Rectal smooth muscle tissue (tissue), 1 donor: ENCODE results near the gene PSMC2.
"Not testable (repeated sequence)": the region's sequence is repeated elsewhere in the genome, so short reads cannot be mapped to it uniquely, and the experiment has no call there.

Experiments used
- H3K27ac ChIP-seq: one replicate; pipeline ENCODE4 v1.7.0; 2013; ENCODE audit warnings: low read depth, low read length, inconsistent platforms
- H3K27me3 ChIP-seq: one replicate; pipeline ENCODE4 v1.7.0; 2013; ENCODE audit warnings: low read length; ENCODE audit not compliant: control insufficient read depth, insufficient read depth
- H3K36me3 ChIP-seq: one replicate; pipeline ENCODE4 v1.7.0; 2013; ENCODE audit warnings: low read length; ENCODE audit not compliant: control insufficient read depth, insufficient read depth
- H3K4me1 ChIP-seq: one replicate; pipeline ENCODE4 v1.7.0; 2013; ENCODE audit warnings: low read length; ENCODE audit not compliant: control insufficient read depth, insufficient read depth
- H3K4me3 ChIP-seq: one replicate; pipeline ENCODE4 v1.7.0; 2013; ENCODE audit warnings: low read length
- H3K9ac ChIP-seq: one replicate; pipeline ENCODE4 v1.7.0; 2013; ENCODE audit warnings: low read length

PSMC2 gene

DNA sequence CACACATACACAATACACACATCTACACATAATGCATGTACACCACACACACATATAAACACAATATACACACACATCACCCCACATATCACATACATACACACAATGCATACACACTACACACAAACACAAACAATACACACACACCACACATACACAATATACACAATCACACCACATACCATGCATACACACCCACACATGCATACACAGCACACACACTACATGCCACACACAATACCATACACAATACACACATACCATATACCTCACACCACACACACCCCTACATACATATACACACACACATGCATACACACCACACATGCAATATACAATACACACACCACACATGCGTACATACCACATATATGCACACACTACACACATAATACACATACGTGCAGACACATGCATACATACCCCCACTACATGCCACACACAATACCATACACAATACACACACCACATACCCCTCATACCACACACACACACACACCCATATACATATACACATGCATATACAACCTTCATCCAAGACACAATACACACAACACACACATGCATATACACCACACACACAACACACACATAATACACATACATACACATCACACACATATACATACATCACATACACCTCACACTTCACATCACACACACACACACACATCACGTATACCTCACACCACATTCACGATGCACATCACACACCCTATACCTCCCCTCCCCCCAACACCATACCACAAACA, 34.0 kb downstream of the PSMC2 start:
- Histone ChIP-seq H3K4me3 (no peak overlapping the region), H3K36me3 (no peaks in the 10 kb centered on the region), H3K4me1 (no peaks in the 10 kb centered on the region), H3K9ac (no peak overlapping the region), H3K27ac (no peak overlapping the region), H3K27me3 (peaks cover 3% of the 10 kb centered on the region)

DNA sequence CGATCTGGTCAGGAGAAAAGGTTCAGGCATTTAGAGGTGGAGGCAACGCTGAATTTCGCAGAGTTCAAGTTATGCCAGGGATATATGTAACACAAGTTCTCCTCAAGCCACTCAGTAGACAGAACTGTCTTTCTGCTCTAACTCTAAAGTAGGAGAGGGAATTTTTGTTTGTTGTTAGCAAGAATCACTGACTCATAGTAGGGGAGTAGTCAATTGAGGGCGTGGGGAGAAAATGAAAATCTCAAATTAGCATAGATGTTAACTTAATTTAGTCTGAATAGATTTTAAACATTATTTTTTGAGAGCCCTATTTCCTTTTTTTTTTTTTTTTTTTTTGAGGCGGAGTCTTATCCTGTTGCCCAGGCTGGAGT, 34.6 kb downstream of the PSMC2 start:
- H3K9ac ChIP-seq, result no peak overlapping the region
- H3K4me3 ChIP-seq, result no peak overlapping the region
- no peak overlapping the region for H3K27ac ChIP-seq
- no peaks in the 10 kb centered on the region for H3K36me3 ChIP-seq
- no peaks in the 10 kb centered on the region for H3K4me1 ChIP-seq
- peaks cover 3% of the 10 kb centered on the region for H3K27me3 ChIP-seq

DNA sequence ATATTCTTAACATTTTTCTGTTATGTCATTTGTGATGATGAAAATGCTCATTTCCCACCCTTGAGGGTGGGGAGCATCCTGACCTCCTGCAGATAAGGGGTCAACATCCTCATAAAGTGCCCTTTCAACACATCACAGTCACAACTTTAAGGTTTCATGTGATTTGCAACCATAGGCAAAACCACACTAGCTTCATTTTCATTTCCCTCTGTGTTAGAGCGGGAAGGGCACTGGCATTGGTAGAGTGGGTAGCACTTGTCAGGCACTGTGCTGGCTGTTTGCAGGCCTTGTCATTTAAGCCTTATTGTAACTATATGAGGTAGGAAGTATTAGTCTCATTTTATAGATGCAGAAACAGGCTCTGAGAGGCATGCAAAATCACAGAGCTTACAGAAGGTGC, 39.8 kb downstream of the PSMC2 start:
- Histone ChIP-seq H3K4me3 (no peak overlapping the region), H3K36me3 (no peaks in the 10 kb centered on the region), H3K4me1 (no peaks in the 10 kb centered on the region), H3K27ac (no peak overlapping the region), H3K27me3 (no peaks in the 10 kb centered on the region), H3K9ac (no peak overlapping the region)

DNA sequence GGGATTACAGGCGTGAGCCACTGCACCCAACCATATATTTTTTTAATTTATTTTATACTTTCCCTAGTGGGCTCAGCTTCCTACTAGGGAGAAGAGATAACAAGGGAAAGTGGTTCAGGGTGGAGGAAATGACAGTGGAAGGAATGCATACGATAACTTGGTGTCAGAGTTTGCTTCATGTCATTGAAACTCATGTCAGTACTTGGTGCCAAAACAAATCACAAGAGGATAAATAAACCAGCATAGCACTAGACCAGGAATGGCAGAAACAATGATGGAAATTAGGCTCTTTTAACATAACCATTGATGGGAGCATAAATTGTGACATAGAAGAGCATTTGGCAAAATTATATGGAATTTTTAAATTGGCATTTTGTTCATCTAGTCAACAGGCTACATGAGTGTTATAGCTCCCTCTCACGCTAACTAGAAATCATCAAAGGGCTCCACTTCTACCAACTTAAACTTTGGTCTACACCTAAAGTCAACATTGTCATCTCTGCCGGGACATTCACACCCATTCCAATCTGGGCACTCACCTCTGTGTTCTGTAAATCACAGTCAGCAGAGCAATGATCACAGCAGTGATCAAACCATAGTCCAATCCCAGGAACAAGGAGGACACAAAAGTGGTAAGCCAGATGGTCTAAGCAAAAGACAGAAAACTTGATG, 41.2 kb downstream of the PSMC2 start:
- H3K4me1 ChIP-seq, result no peaks in the 10 kb centered on the region

DNA sequence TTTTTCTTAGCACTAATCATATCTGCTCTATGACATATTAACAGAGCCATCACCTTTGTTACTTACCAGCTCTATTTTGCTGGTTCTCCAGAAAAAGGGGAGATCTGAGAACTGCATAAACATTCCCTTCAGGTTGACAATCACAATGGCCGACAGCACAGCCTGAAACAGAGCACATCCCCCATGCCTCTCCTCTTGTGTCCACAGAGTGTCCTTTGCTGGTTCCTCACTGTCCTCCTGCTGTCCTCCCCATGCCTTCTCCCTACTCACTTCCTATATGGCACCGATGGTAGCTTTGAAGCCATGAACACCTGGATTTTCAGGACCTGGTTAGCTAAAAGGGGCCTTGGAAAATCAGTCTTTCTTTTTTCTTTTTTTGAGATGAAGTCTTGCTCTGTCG, 41.8 kb downstream of the PSMC2 start:
- Histone ChIP-seq H3K36me3 (no peaks in the 10 kb centered on the region), H3K27me3 (no peaks in the 10 kb centered on the region), H3K4me3 (no peak overlapping the region), H3K27ac (no peak overlapping the region), H3K4me1 (no peaks in the 10 kb centered on the region), H3K9ac (no peak overlapping the region)

More for the DNA sequence above, 41.2 kb downstream of the PSMC2 start:
- H3K27me3 ChIP-seq, result no peaks in the 10 kb centered on the region
- no peak overlapping the region for H3K27ac ChIP-seq
- H3K36me3 ChIP-seq, result no peaks in the 10 kb centered on the region
- no peak overlapping the region for H3K9ac ChIP-seq
- no peak overlapping the region for H3K4me3 ChIP-seq

DNA sequence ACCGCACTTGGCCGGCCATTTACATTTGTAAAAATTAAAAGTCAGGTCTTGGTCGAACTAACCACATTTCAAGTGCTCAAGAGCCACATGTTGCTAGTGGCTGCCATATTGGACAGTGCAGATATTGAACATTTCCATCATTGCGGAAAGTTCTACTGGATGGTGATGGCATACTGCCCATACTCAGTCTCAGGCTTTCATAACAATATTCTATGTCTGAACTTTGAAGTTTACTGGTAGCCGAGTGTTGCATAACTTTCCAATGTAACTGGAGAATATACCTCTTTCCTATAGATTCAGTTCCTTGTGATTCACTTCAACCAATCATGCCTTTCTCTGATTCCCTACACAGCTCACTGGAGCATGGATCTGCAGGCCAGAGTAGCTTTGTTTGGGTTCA, 43.7 kb downstream of the PSMC2 start:
- Histone ChIP-seq H3K36me3 (no peaks in the 10 kb centered on the region), H3K27me3 (no peaks in the 10 kb centered on the region), H3K27ac (no peak overlapping the region), H3K4me3 (no peak overlapping the region), H3K9ac (no peak overlapping the region), H3K4me1 (no peaks in the 10 kb centered on the region)

DNA sequence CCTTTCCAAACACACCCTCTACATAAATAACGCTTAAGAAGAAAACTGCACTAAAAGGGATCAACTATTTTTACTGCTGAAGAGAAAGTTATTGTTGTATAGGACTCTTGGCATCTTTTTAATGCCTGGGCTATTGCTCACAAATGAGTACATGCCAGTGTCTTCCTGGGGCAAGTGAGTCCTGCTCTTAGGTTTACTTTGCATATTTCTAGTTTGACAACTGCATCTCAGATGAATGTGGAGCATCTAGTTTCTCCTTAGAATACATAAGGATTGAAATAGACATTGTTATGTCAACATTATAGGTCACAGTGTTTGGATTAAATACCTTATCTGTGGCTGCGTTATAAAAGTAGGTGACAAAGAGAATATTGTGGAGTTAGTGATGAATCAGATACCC, 44.5 kb downstream of the PSMC2 start:
- H3K27ac ChIP-seq, result no peak overlapping the region
- no peaks in the 10 kb centered on the region for H3K27me3 ChIP-seq
- no peaks in the 10 kb centered on the region for H3K4me1 ChIP-seq
- H3K9ac ChIP-seq, result no peak overlapping the region
- no peak overlapping the region for H3K4me3 ChIP-seq
- H3K36me3 ChIP-seq, result no peaks in the 10 kb centered on the region

DNA sequence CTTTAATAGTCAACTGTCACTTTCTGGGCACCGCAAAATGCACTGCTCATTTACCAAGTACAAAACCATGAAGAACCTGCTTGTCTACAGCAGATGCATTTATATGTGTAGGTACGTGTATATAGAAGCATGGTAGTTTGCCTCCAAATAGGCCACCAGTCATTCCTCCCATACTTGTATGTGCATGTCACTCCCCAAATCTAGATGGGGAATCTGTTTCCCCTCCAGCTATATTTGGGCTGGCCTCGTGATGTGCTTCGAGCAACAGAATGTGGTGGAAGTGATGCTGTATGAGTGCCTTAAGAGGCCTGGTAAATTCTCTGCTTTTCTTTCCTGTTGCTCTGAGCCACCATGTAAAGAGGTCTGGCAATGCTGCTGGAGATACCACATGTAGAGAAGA, 47.1 kb downstream of the PSMC2 start:
- no peaks in the 10 kb centered on the region for H3K27me3 ChIP-seq
- H3K27ac ChIP-seq, result no peak overlapping the region
- no peaks in the 10 kb centered on the region for H3K36me3 ChIP-seq
- no peak overlapping the region for H3K4me3 ChIP-seq
- no peaks in the 10 kb centered on the region for H3K4me1 ChIP-seq
- H3K9ac ChIP-seq, result no peak overlapping the region

DNA sequence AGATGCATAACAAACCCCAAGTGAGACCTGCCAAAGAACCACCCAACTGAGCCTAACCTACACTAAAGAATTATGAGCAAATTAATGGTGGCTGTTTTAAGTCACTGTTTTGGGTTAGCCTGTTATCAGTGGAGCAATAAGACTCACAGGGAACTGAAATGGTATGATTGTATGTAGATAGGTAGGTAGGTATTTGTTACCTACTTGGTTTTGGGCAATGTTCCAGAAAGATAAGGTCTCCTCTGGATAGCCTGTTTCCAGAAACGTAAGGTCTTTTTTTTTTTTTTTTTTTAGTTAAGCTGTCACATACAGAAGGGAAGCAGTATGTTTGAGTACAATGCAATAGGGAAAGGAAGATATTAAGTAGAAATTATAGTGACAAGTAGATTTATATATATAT, 47.6 kb downstream of the PSMC2 start:
- no peaks in the 10 kb centered on the region for H3K27me3 ChIP-seq
- H3K4me3 ChIP-seq, result no peak overlapping the region
- H3K27ac ChIP-seq, result no peak overlapping the region
- H3K4me1 ChIP-seq, result no peaks in the 10 kb centered on the region
- no peaks in the 10 kb centered on the region for H3K36me3 ChIP-seq
- H3K9ac ChIP-seq, result no peak overlapping the region

DNA sequence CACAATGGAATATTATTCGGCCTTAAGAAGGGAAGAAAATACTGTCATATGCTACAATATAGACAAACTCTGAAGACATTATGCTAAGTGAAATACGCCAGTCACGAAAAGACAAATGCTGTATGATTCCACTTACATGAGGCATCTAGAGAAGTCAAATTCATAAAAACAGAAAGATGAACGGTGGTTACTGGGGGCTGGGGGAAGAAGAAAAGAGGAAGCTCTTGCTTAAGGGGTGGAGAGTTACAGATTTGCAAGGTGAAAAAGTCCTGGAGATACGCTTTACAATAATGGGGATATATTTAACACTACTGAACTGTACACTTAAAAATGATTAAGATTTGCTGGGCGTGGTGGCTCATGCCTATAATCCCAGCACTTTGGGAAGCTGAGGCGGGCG, 49.0 kb downstream of the PSMC2 start:
- no peaks in the 10 kb centered on the region for H3K36me3 ChIP-seq
- no peaks in the 10 kb centered on the region for H3K27me3 ChIP-seq
- H3K27ac ChIP-seq, result no peak overlapping the region
- no peak overlapping the region for H3K4me3 ChIP-seq
- H3K9ac ChIP-seq, result no peak overlapping the region
- no peaks in the 10 kb centered on the region for H3K4me1 ChIP-seq

DNA sequence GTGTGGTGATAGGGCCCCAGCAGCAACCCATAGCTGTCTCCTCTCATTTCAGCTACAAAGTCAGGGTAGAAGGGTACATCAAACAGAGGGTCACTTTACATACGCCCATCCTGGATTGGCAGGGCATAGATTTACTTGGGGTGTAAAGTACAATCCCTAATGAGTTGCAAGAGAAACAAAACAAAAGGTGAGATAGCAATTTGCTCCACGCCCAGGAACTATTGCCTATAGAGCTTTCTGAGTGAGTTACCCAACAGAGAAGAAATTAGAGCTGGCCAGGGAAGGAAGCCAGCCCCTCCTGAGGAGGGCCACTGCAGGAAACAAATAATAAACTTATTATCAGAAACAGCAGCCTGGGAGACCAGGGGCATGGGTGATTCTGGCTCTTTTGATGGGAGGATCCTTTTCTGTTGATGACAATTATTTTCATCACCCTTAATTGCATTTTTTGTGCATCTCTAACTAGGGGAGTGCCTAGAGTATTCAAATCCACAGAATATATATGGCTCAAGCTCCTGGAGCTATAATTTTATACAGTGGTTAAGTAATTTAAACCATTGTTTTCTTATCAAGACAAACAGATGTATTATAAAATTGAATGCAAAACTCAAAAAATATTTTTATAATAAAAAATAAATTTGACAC, 51.2 kb downstream of the PSMC2 start:
- no peak overlapping the region for H3K9ac ChIP-seq
- no peak overlapping the region for H3K4me3 ChIP-seq
- H3K27me3 ChIP-seq, result no peaks in the 10 kb centered on the region
- H3K36me3 ChIP-seq, result no peaks in the 10 kb centered on the region
- no peaks in the 10 kb centered on the region for H3K4me1 ChIP-seq
- no peak overlapping the region for H3K27ac ChIP-seq

DNA sequence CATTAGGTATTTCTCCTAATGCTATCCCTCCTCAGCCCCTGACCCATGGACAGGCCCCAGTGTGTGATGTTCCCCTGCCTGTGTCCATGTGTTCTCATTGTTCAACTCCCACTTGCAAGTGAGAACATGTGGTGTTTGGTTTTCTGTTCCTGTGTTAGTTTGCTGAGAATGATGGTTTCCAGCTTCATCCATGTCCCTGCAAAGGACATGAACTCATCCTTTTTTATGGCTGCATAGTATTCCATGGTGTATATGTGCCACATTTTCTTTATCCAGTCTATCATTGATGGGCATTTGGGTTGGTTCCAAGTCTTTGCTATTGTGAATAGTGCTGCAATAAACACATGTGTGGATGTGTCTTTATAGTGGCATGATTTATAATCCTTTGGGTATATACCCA, 52.2 kb downstream of the PSMC2 start:
- H3K4me3 ChIP-seq, H3K4me1 ChIP-seq, H3K27ac ChIP-seq: not testable (repeated sequence)

More for the DNA sequence above, 52.2 kb downstream of the PSMC2 start:
- H3K36me3 ChIP-seq, H3K27me3 ChIP-seq, H3K9ac ChIP-seq: not testable (repeated sequence)
